Stimulated activated CD4-positive, alpha-beta T cell treated with anti-CD3 and anti-CD28 coated beads, Interleukin-1b, Interleukin-23, amount 100 ng/mL, for 1 hour (primary cell): Measurements from ENCODE around the gene ATP6V1B1.

Source experiments
- DNase-seq, 2 donors: peaks; one replicate each; pipeline ENCODE4 v3.0.0-alpha.2; 2020; ENCODE audit warnings: low read depth in 2 of 2

The ATP6V1B1 gene

DNA sequence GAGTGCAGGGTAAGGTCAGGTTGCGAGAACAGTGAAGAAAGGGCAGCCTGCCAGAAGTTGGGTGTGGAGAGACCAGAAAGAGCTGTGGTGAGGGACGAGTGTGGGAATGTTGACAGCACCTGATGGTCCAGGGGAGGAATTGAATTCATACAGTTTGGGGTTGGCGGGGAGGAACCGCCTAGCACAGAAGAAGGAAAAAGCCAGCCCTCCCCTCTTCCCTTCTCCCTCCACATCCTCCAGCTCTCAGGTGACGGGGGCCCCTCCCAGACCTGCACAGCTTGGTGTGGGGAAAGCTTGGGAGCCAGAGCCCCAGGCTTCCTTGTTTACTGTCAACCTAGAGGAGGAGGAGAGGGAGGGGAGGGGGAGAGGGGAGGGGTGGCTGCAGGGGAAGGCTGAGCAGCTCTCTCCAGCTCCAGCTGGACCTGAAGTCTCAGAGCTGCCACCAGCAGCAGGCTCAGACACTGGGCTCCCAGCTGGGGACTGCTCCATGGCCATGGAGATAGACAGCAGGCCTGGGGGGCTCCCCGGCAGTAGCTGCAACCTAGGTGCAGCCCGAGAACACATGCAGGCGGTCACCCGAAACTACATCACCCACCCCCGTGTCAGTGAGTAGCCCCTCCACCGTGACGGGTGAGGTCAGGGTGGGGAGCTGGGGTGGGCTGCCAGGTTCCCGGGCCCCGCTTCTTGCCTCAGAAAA is at the start of gene ATP6V1B1:
ATP6V1B1 (plus strand) TSS at position 433 of the 697 bp plus-strand sequence; CDS start at position 488, 55 bp downstream.
- DNase-seq, result no peak

DNA sequence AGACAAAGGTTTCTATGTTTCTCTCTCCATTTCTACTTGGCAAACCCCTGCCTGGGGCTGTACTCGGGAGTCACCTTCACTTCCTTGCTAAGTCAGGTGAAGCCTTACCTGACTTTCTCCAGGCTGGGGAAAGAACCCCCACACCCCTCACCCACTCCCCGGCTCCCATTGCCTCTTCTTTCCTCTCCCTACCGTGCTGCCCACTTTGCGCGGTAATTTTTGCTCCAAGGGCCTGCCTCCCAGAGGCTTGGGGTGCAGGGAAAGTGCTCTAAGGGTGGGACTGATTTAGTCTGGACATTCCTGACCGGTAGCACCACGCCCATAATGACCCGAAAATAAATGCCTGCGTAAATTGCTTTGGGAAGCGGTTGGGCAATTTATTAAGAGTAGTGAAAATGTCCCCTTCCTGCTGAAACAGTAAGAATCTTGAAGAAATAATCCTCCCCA is 49.1 kb upstream of the ATP6V1B1 start:
- DNase-seq, result no peak

GRCh38 chr2:70887208-70887549 is 48.5 kb upstream of the ATP6V1B1 start:
- no peak for DNase-seq

DNA sequence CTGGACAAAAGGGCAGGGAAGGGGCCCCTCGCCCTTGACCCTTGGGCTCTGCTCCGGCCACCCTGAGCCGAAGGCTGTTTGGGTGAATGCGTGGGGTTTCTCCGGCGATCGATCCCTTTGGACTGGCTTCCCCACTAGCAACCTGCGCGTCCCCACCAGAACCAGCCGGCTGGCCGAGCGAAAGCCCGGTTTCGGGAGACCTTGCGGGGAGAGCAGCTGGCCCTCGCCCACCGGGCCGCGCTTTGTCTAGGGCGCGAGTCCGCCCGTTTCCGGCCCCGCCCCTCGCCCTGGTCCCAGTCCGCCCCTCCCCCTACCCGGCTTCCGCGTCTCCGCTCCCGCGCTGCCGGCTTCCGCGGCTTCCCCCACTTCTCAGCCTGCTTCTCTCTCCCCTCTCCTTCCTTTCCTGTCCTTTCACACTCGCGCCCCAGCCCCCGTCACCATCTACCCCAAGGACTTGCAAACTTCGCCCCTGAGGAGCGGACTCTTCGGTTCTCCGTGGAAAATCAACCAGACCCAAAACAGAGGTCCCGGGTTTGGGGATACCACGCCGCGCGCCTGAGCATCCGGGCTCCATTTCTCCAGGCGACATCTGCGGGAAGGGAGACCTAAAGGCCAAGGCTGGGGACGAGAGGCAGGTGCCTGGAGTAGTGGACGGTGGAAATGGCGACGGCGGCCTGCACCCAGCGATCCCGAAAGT is 48.0 kb upstream of the ATP6V1B1 start:
- DNase-seq, result peak in 1 of 2 donors; percentile 24

DNA sequence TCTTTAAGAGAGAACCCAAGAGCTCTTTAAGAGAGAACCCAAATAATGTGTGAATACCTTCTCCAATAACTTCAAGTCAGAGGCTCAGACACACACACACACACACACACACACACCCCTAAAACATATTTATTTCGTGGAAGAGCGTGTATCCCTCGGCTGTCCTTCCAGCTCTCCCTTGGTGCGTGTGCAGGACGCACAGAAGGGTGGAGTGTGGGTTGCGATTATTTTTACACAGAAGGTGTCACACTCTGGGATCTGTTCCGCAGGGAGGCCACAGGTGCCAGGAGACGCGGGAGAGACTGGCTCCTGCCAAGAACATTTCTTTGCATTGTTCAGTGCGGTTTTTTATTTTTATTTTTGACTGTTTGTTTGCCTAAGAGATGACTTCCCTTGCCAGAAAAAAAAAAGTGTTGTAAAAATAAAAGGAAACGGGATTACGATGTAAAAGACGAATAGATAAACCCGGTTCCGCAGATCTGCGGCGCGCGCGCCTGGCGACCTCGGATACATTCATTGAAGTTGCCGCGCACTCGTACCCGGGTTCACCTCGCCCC is 47.3 kb upstream of the ATP6V1B1 start:
- DNase-seq, result no peak

DNA sequence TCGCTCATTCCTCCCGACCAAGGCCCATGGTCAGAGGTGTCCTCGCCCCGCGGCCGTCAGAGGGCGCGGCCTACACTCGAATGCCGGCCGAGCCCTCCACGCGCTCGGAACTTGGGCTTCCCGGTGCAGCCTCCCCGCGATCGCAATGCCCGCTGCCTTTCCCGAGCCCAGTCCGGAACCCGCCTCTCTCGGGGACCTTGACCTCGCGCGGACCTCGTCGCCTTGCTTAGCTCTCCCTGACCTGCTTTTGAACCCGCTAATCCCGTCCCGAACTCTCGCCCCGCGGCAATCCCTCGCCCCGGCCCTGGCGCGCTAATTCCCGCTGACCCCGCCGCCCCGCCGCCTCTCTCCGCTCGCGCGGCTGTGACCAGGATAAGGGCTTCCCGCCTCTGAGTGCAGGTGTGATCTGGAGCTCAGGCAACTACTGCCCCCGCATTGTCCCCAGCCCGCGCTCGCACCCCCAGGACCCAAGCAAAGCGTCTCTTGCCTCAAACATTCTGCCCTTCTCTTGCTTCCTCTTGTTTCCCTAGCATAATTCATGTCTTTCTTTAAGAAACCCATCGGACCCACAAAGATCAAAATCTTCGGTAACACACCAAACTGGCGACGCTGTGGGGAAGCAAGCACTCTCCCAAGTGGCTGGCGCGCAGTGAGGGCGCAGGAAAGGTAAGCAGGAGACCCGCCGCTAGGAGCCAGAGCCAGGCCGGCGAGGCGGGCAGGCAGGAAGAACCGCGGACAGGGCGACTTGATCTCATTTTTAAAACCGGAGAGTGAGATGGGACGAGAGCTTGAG is 46.6 kb upstream of the ATP6V1B1 start:
- no peak for DNase-seq

GRCh38 chr2:70889716-70890037 is 46.0 kb upstream of the ATP6V1B1 start:
- no peak for DNase-seq

DNA sequence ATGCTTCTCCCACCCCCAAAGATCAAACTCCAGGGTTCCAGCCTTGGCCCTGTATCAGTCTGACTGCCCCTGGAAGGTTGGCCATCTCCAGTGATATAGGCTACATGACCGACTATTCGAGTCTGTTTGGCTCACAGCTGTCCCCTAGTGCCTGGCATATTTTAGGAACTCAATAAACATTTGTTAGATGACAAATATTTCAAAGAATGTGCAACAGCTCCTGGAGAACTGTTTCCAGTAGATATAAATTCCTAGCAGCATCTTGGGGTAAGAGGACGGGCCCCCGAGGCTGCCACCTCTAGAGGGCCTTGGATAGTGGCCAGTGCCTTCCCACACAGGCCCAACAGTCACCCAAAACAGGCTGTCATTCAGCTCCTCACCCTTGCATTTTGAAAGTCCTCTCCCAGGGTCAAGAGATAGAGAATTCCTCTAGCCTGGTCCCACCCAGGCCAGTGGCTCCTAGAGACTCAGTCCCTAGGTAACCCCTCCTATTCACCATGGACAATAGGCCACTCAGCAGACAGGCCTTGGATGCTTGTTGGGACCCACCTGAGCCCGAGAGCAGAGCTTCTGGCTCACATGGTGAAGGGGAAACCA is 45.1 kb upstream of the ATP6V1B1 start:
- no peak for DNase-seq

- DNase-seq, result no peak
These were observed 43.9 kb upstream of the ATP6V1B1 start for GRCh38 chr2:70891572-70892357.

GRCh38 chr2:70892750-70893149 is 43.0 kb upstream of the ATP6V1B1 start:
- no peak for DNase-seq

DNA sequence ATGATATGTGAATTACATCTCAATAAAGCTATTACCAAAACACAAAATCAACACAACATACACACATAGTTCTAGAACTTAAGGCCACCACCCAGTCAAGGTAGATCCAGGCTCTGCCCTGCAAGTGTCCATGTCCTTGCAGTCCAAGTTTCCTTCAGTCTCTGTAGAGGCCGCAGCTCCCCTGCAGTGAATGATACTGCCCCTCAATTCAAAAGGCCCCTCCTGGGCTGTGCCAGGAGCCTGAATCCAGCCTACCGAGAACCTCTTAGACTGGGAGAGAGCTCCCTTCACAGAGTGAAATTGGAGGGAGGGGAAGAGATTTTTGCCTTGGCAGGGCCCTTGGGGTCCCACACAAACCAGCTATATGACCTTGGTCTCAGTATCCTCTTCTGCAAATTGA is 42.5 kb upstream of the ATP6V1B1 start:
- no peak for DNase-seq

GRCh38 chr2:70894765-70895164 is 40.9 kb upstream of the ATP6V1B1 start:
- DNase-seq, result no peak

- DNase-seq, result no peak
These were observed 40.5 kb upstream of the ATP6V1B1 start for GRCh38 chr2:70895249-70895648.

GRCh38 chr2:70895998-70896764 is 39.5 kb upstream of the ATP6V1B1 start:
- DNase-seq, result no peak

GRCh38 chr2:70896765-70897202 is 38.9 kb upstream of the ATP6V1B1 start:
- no peak for DNase-seq

DNA sequence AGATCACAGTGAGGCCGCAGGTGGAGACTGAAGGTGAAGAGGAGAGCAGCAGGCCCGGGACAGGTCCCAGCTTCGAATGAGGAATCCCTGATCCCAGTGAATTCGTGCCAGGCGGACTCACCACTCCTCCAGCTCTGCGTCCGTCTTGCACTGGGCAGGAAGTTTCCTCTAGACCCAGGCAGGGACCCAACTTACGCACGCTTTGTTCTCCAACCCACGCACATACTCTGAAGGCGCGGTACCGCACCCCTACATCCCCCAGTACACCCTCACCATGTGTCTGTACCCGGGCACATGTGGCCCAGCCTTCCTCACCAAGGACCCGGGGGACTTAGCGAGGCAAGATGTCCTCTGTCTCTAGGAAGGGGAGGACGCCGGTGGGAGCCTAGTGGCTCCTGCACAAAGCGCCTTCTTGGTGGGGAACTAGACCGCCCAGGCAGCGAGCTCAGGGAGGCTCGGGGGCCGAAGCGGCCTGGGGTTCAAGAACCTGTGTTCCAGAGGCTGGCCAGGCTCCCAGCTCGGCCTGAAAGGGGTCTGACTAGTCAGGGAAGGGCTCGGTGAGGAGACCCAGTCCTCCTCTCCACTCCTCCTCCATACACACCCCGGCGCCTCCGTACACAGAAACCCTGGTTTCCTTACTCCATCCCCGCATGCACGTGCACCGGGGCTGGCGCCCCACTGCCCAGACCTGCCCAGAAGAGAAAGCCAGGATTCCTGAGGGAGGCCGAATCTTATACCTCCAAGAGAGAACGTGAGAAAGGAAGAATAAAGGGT is 38.3 kb upstream of the ATP6V1B1 start:
- no peak for DNase-seq

- no peak for DNase-seq
These were observed 37.8 kb upstream of the ATP6V1B1 start for GRCh38 chr2:70897977-70898226.

DNA sequence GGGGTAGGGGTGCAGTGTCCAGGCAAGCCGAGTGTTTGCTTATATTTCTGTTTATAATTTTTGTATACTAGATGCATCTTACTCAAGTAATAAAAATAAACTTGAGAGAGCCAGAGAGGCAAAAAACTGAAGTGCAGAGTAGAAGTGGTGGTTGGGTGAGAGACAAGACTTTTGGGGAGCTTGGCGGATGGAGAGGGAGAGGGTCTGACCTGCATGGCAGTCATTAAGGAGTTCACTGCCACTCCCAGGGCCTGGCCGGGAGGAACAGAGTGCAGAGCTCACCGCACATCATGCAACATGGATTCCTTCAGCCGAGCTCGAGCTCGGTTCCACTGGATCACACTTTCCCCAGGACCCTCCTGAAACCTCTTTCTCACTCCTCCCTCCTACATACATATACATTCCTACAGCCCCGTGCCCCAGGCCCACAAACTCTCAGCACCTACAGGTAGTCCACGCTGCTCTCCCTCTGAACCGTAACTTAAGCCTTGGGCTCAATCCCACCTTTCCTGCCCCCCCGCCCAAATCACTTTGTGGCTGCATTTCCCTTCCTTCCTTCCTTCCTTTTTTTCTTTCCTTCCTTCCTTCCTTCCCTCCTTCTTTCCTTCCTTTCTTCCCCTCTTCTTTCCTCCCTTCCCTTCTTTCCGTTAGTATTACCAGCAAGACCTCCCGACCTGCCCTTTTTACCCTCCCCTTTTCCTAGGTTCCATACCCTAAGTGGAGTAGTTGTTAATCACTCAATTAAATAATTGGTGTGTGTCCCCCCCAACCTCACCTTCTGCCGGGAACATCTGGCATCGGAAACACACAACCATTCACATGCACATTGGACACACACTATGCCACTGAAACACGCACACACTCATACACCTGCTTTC is 37.1 kb upstream of the ATP6V1B1 start:
- DNase-seq, result no peak
